Measurements from ENCODE around the gene GAGE12H.

GAGE12H gene

GRCh38 chrX:49610718-49611310 lies 31.1 kb downstream of the GAGE12H start:
- H3K4me2 ChIP-seq: no peak overlapping the region
- no peak for TF ChIP-seq Cebpa-rat (IDR thresholded peaks at IDR 0.05)
- no peak overlapping the region for H3K27ac ChIP-seq
- H4K20me1 ChIP-seq: peaks cover 0 to 3% (median 0%) of the 10 kb centered on the region in 11 experiments; a peak in 1 of 22 replicates
- H3K9ac ChIP-seq: no peak overlapping the region
- no peaks in the 10 kb centered on the region for H3K36me3 ChIP-seq
- no peaks in the 10 kb centered on the region for H3K9me3 ChIP-seq (replicated peaks in 1 of 11)
- H3K4me1 ChIP-seq: no peaks in the 10 kb centered on the region
- no peak overlapping the region for H3K4me3 ChIP-seq
- H3K27me3 ChIP-seq: peaks cover 67 to 99% (median 86%) of the 10 kb centered on the region in 11 experiments

DNA sequence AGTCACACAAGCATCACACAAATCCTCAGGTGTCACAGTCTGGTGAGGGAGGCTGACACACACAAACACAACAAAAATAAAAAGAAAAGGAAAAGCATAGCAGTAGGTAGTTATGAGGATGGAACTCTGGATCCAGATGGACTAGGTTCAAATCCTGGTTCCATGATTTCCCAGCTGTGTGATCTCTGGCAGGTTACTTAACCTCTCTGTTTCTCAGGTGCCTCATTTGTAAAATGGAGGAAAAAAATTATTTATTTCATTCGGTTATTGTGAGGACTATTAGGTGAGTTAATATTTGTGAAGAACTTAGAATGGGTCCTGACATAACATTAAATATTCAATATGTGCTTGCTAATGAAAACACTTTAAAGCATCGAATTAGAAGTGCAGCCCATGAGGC lies 38.8 kb downstream of the GAGE12H start:
- no peak for TF ChIP-seq Cebpa-rat (IDR thresholded peaks at IDR 0.05)
- Histone ChIP-seq H3K36me3 (no peaks in the 10 kb centered on the region), H4K20me1 (peaks cover 0 to 3% (median 0%) of the 10 kb centered on the region in 11 experiments; a peak in 3 of 22 replicates), H3K9me3 (replicated peaks in 1 of 11) (no peaks in the 10 kb centered on the region), H3K4me2 (no peak overlapping the region), H3K27me3 (peaks cover 49 to 62% (median 58%) of the 10 kb centered on the region in 11 experiments), H3K4me1 (no peaks in the 10 kb centered on the region), H3K27ac (no peak overlapping the region), H3K4me3 (no peak overlapping the region), H3K9ac (no peak overlapping the region)

DNA sequence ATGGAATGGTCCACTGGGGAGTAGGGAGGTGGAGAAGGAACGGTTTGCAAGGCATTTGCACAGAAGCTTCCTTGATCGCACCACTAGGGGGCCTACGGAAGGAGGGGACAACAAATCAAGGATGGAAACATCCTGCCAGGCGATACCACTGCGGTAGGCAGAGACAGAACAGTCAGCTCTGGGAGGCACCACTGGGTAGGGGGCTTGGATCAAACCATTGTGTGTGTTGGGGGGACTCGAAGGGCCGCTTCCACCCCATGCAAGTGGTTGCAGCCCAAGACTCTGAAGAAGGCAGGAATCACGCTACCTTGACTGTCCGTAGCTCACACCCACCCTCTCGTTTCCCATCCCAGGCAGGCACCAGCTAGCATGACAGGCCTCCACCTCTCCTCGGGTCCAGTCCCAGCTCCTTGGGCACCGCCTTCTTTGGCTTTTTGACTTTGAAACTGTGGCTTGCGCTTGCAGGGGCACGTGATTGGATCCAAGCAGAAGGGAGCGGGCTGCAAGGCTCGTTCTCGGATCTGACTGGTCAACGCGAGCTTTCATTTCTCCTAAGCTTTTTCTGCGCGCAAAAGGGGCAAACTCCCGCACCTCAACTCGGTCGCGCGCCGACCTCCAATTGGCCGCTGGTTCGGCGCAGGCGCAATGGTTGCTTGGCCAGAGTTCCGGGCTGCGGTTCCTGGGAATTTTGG lies 47.5 kb downstream of the GAGE12H start:
- no peak for TF ChIP-seq Cebpa-rat (IDR thresholded peaks at IDR 0.05)
- no peaks in the 10 kb centered on the region for H4K20me1 ChIP-seq
- peaks cover 10 to 23% (median 19%) of the 10 kb centered on the region in 11 experiments; a peak in 19 of 22 replicates for H3K27me3 ChIP-seq
- no peak overlapping the region for H3K4me3 ChIP-seq
- no peaks in the 10 kb centered on the region for H3K36me3 ChIP-seq
- no peak overlapping the region for H3K27ac ChIP-seq
- no peak overlapping the region for H3K4me2 ChIP-seq
- no peak overlapping the region for H3K9ac ChIP-seq
- no peaks in the 10 kb centered on the region for H3K4me1 ChIP-seq
- peaks cover 33 to 50% (median 40%) of the 10 kb centered on the region in 11 experiments for H3K9me3 ChIP-seq (replicated peaks in 1 of 11)
